H1 (cell line): ENCODE measurements around the gene C6orf62. TPM values are rescaled to one million over a fixed set of nuclear protein-coding genes. Genes with fewer than 3 reads are reported as not detected.

ENCODE experiments used
- CTCF ChIA-PET: fragments of 300-600 bp; sonication (Branson Sonifier 250); formaldehyde crosslinking; loops from one replicate; lab custom pipeline; 2021; ENCODE audit not compliant: partially characterized antibody; lab: Charles Lee
- POLR2A ChIA-PET: fragments of 300-600 bp; sonication (Branson Sonifier 250); formaldehyde crosslinking; loops from one replicate; lab custom pipeline; 2021; ENCODE audit warnings: inconsistent platforms; ENCODE audit not compliant: partially characterized antibody; lab: Charles Lee
- DNase-seq, 2 experiments: peaks; one replicate each; pipeline versions ENCODE4 v3.0.0 to v3.0.0-alpha.2; 2010 to 2022; ENCODE audit warnings: low spot score in 2 of 2, low read depth in 1 of 2, mixed read lengths in 1 of 2
- FAIRE-seq: peaks from 2 replicates; lab custom pipeline; 2011; peaks lifted over from hg19 to GRCh38; lab: Jason Lieb, UNC
- H2AFZ ChIP-seq: 2 replicates; pipeline ENCODE4 v1.8.1; 2012; ENCODE audit warnings: low read length, inconsistent platforms
- H2AK5ac ChIP-seq: 2 replicates; pipeline ENCODE4 v1.6.1; 2013; ENCODE audit warnings: low read depth, low read length
- H2BK120ac ChIP-seq: replicated peaks from 2 replicates; pipeline ENCODE3; 2013; ENCODE audit warnings: low read depth, low read length, inconsistent platforms
- H2BK12ac ChIP-seq: 2 replicates; pipeline ENCODE4 v1.6.1; 2013; ENCODE audit warnings: low read depth, low read length
- H2BK15ac ChIP-seq: 2 replicates; pipeline ENCODE4 v1.6.1; 2013; ENCODE audit warnings: low read length
- H2BK20ac ChIP-seq: 2 replicates; pipeline ENCODE4 v1.6.1; 2013; ENCODE audit warnings: low read length
- H2BK5ac ChIP-seq: 2 replicates; pipeline ENCODE4 v1.6.1; 2013; ENCODE audit warnings: low read depth, low read length
- H3K14ac ChIP-seq: 2 replicates; pipeline ENCODE4 v1.6.1; 2013; ENCODE audit warnings: inconsistent platforms; ENCODE audit not compliant: insufficient read length
- H3K18ac ChIP-seq: 2 replicates; pipeline ENCODE4 v1.6.1; 2013; ENCODE audit warnings: low read length; ENCODE audit errors: extremely low read depth
- H3K23ac ChIP-seq: 2 replicates; pipeline ENCODE4 v1.6.1; 2013; ENCODE audit warnings: inconsistent platforms; ENCODE audit not compliant: insufficient read length
- H3K23me2 ChIP-seq: 2 replicates; pipeline ENCODE4 v1.6.1; 2013; ENCODE audit warnings: low read depth, low read length
- H3K27ac ChIP-seq: 2 replicates; pipeline ENCODE4 v1.6.1; 2011; ENCODE audit warnings: low read depth, low read length, inconsistent platforms
- H3K27me3 ChIP-seq, 4 experiments: replicated peaks in 1 of 4; 1 replicate in 1 of 4; 2 replicates in 3 of 4; pipeline versions ENCODE4 v1.6.1 to v1.8.1; 2011 to 2013; ENCODE audit warnings: low read length in 3 of 4, mild to moderate bottlenecking in 3 of 4, inconsistent platforms in 2 of 4, mixed read lengths in 2 of 4, moderate library complexity in 1 of 4; ENCODE audit not compliant: control insufficient read depth in 3 of 4, insufficient read depth in 3 of 4; ENCODE audit errors: extremely low read depth in 1 of 4
- H3K36me3 ChIP-seq, 4 experiments: 2 replicates each; pipeline versions ENCODE4 v1.6.1 to v1.8.1; 2011 to 2013; ENCODE audit warnings: mild to moderate bottlenecking in 4 of 4, low read length in 3 of 4, moderate library complexity in 2 of 4, control low read depth in 1 of 4, inconsistent platforms in 1 of 4; ENCODE audit not compliant: insufficient read depth in 4 of 4, control insufficient read depth in 2 of 4
- H3K4ac ChIP-seq: replicated peaks from 2 replicates; pipeline ENCODE3; 2013; ENCODE audit warnings: low read length, low read depth, mixed read lengths, inconsistent platforms; ENCODE audit not compliant: insufficient read length
- H3K4me1 ChIP-seq, 4 experiments: replicated peaks in 1 of 4; 1 replicate in 1 of 4; 2 replicates in 3 of 4; pipeline versions ENCODE4 v1.6.1 to v1.8.1; 2011 to 2013; ENCODE audit warnings: low read length in 3 of 4, inconsistent platforms in 2 of 4, mixed read lengths in 1 of 4; ENCODE audit not compliant: insufficient read depth in 4 of 4, control insufficient read depth in 3 of 4
- H3K4me2 ChIP-seq, 2 experiments: 2 replicates each; pipeline versions ENCODE4 v1.6.1 to v1.8.1; 2011 to 2013; ENCODE audit warnings: low read depth in 2 of 2, low read length in 2 of 2, control low read depth in 1 of 2, inconsistent platforms in 1 of 2, mild to moderate bottlenecking in 1 of 2; ENCODE audit not compliant: insufficient read depth in 1 of 2
- H3K4me3 ChIP-seq, 4 experiments: fragments of 200-600, 300-600 bp in 1 of 4; sonication (generic), shearing (Covaris generic), sonication (Bioruptor Twin) in 1 of 4; 2 replicates each; pipeline versions ENCODE4 v1.5.1 to v1.8.1; 2011 to 2016; ENCODE audit warnings: low read length in 4 of 4, low read depth in 3 of 4, control low read depth in 2 of 4, inconsistent platforms in 2 of 4, mild to moderate bottlenecking in 2 of 4, mixed read lengths in 1 of 4, moderate library complexity in 1 of 4; ENCODE audit not compliant: insufficient read depth in 2 of 4; ENCODE audit errors: extremely low read depth in 1 of 4
- H3K56ac ChIP-seq: replicated peaks from 2 replicates; pipeline ENCODE3; 2013; ENCODE audit warnings: low read depth, mild to moderate bottlenecking, mixed read lengths, low read length, inconsistent platforms; ENCODE audit not compliant: insufficient read length
- H3K79me1 ChIP-seq: 2 replicates; pipeline ENCODE4 v1.6.1; 2013; ENCODE audit warnings: low read depth, low read length, control low read depth
- H3K79me2 ChIP-seq, 2 experiments: 2 replicates each; pipeline versions ENCODE4 v1.6.1 to v1.8.1; 2012 to 2013; ENCODE audit warnings: low read length in 2 of 2, mild to moderate bottlenecking in 2 of 2, inconsistent platforms in 1 of 2; ENCODE audit not compliant: insufficient read depth in 2 of 2, control insufficient read depth in 1 of 2
- H3K9ac ChIP-seq, 4 experiments: replicated peaks in 1 of 4; 1 replicate in 1 of 4; 2 replicates in 3 of 4; pipeline versions ENCODE4 v1.6.1 to v1.8.1; 2011 to 2013; ENCODE audit warnings: low read depth in 3 of 4, low read length in 3 of 4, control low read depth in 2 of 4, mild to moderate bottlenecking in 2 of 4, moderate library complexity in 2 of 4, inconsistent platforms in 1 of 4; ENCODE audit errors: extremely low read depth in 1 of 4
- H3K9me3 ChIP-seq, 2 experiments: 2 replicates each; pipeline versions ENCODE4 v1.6.1 to v1.8.1; 2012 to 2013; ENCODE audit warnings: mild to moderate bottlenecking in 2 of 2, moderate library complexity in 2 of 2, control low read depth in 1 of 2, inconsistent platforms in 1 of 2, low read depth in 1 of 2, low read length in 1 of 2, mixed read lengths in 1 of 2; ENCODE audit not compliant: insufficient read depth in 2 of 2
- H4K20me1 ChIP-seq, 2 experiments: replicated peaks in 1 of 2; 2 replicates each; pipeline versions ENCODE3 to v1.8.1; 2011 to 2013; ENCODE audit warnings: inconsistent platforms in 2 of 2, low read length in 2 of 2, mild to moderate bottlenecking in 1 of 2; ENCODE audit not compliant: insufficient read depth in 2 of 2, control insufficient read depth in 1 of 2
- H4K5ac ChIP-seq: 2 replicates; pipeline ENCODE4 v1.6.1; 2013; ENCODE audit warnings: low read length, low read depth, mixed read lengths, inconsistent platforms; ENCODE audit not compliant: insufficient read length
- H4K8ac ChIP-seq: 2 replicates; pipeline ENCODE4 v1.8.0; 2013; ENCODE audit warnings: mild to moderate bottlenecking, moderate library complexity, low read length, inconsistent platforms; ENCODE audit not compliant: insufficient read depth; ENCODE audit errors: extremely low read depth
- H4K91ac ChIP-seq: replicated peaks from 2 replicates; pipeline ENCODE3; 2013; ENCODE audit warnings: low read length, mixed read lengths, inconsistent platforms; ENCODE audit not compliant: insufficient read length
- ATF3 ChIP-seq: IDR thresholded peaks from 2 replicates; pipeline ENCODE4 v1.6.1; 2011; ENCODE audit warnings: low read depth, mild to moderate bottlenecking, low read length; ENCODE audit not compliant: insufficient read depth
- BACH1 ChIP-seq: IDR thresholded peaks from 2 replicates; pipeline ENCODE4 v1.6.1; 2012; ENCODE audit warnings: low read length, improper control_type of control experiment
- BRCA1 ChIP-seq: IDR thresholded peaks from 2 replicates; pipeline ENCODE4 v1.6.1; 2012; ENCODE audit warnings: low read depth, low read length, improper control_type of control experiment
- CBX8 ChIP-seq: fragments of 300-800, 300-1000 bp; sonication (generic); IDR thresholded peaks from 2 replicates; pipeline ENCODE4 v1.7.1; 2016; ENCODE audit warnings: low read depth, low read length, borderline replicate concordance
- PHF8 ChIP-seq: fragments of 200-600 bp; sonication (generic); conservative IDR thresholded peaks from 2 replicates; pipeline ENCODE4 v1.7.1; 2012; ENCODE audit warnings: low read depth, mild to moderate bottlenecking, inconsistent platforms, low read length, moderate library complexity
- RAD21 ChIP-seq, 2 experiments: IDR thresholded peaks in 1 of 2; conservative IDR thresholded peaks in 1 of 2; 2 replicates each; pipeline ENCODE4 v1.6.1; 2011; ENCODE audit warnings: low read depth in 2 of 2, low read length in 2 of 2, improper control_type of control experiment in 1 of 2, inconsistent platforms in 1 of 2, mild to moderate bottlenecking in 1 of 2, moderate library complexity in 1 of 2
- RXRA ChIP-seq: IDR thresholded peaks from 2 replicates; pipeline ENCODE4 v1.6.1; 2011; ENCODE audit warnings: low read depth, mild to moderate bottlenecking, low read length, moderate library complexity; ENCODE audit not compliant: insufficient read depth
- SAP30 ChIP-seq: fragments of 300-600 bp; sonication (generic); IDR thresholded peaks from 2 replicates; pipeline ENCODE4 v1.7.1; 2012; ENCODE audit warnings: low read length, moderate library complexity, mild to moderate bottlenecking, inconsistent platforms; ENCODE audit not compliant: insufficient read depth, insufficient replicate concordance
- TBP ChIP-seq: IDR thresholded peaks from 2 replicates; pipeline ENCODE4 v1.6.1; 2011; ENCODE audit warnings: low read depth, low read length, improper control_type of control experiment
- whole genome bisulfite sequencing, 2 experiments: shearing (Covaris generic) in 1 of 2; methylation state at CpG; one replicate each; pipeline versions ENCODE4 v1.1.6 to v1.1.7; 2013 to 2015; ENCODE audit warnings: low lambda C conversion rate in 2 of 2, mixed read lengths in 2 of 2, inconsistent platforms in 1 of 2, low coverage in 1 of 2, missing lambda C conversion rate in 1 of 2; ENCODE audit not compliant: insufficient replicate concordance in 2 of 2, insufficient coverage in 1 of 2, insufficient read length in 1 of 2; ENCODE audit errors: extremely low coverage in 1 of 2, missing lambda C conversion rate in 1 of 2; 5-methylcytosine and 5-hydroxymethylcytosine counted together
- polyA plus RNA-seq, 7 experiments: library from polyadenylated mRNA; depleted of rRNA in 3 of 7; stranded (reverse) in 5 of 7; unstranded in 2 of 7; fragments of >200 nt in 5 of 7; fragments of 200-250 nt in 2 of 7; gene quantifications; 1 replicate in 5 of 7; 2 replicates in 1 of 7; 4 replicates in 1 of 7; pipeline versions ENCODE4 v1.2.1 to v1.2.3, GENCODE V29; 2011 to 2013; ENCODE audit warnings: missing spikeins in 2 of 7, mixed read lengths in 2 of 7
- total RNA-seq: library from RNA; stranded (reverse); fragmentation: NEBNext Ultra II Directional; extraction: Animal tissue kit (Norgen Biotek cat#: 25700); gene quantifications from 2 replicates; pipeline ENCODE4 v1.2.1, GENCODE V29; 2021

The C6orf62 gene
- total and polyA plus RNA-seq, 2 of the 8 experiments (the other 6 are each of a cell fraction or from before 2014, with no cell fraction given) = 25.6 to 101 TPM

- Histone ChIP-seq H3K4me1 (no peaks in the 10 kb centered on the region), H3K18ac (no peak overlapping the region), H3K4me3 (no peak overlapping the region), H4K8ac (no peak overlapping the region), H2BK120ac (no peak overlapping the region), H3K4me2 (no peak overlapping the region), H3K27me3 (no peaks in the 10 kb centered on the region), H4K20me1 (no peaks in the 10 kb centered on the region), H3K79me2 (no peaks in the 10 kb centered on the region), H2BK12ac (no peak overlapping the region), H3K27ac (no peak overlapping the region), H2BK15ac (no peak overlapping the region), H4K91ac (no peak overlapping the region), H4K5ac (no peak overlapping the region), H2BK5ac (no peak overlapping the region), H3K9ac (no peak overlapping the region), H3K9me3 (no peaks in the 10 kb centered on the region), H2AFZ (peak overlapping the region; percentile 62; the same call in 1 of the 2 replicates), H3K79me1 (no peaks in the 10 kb centered on the region), H3K36me3 (no peaks in the 10 kb centered on the region), H3K4ac (no peak overlapping the region), H2AK5ac (no peak overlapping the region), H3K56ac (no peak overlapping the region), H3K23ac (no peak overlapping the region), H3K23me2 (no peaks in the 10 kb centered on the region), H3K14ac (no peak overlapping the region), H2BK20ac (no peak overlapping the region)
- DNase-seq = no peak
- FAIRE-seq = no peak
- TF ChIP-seq RAD21 (IDR thresholded peaks at IDR 0.05 in 1 of 2, conservative IDR thresholded peaks at IDR 0.05 in 1 of 2; ENCODE audit: low read depth in 2 of 2, low read length in 2 of 2) (no peak), BACH1 (no peak), RXRA (no peak), TBP (no peak), PHF8 (no peak), BRCA1 (no peak), CBX8 (no peak), ATF3 (no peak), SAP30 (no peak)
- POLR2A ChIA-PET = interaction anchor here (0.9 to 2.4 kb wide), 5 partner anchors 10 to 37 kb away, joined by 3 to 6 read pairs (median 3); no protein-coding TSS in a partner anchor
- CTCF ChIA-PET = interaction anchor here (0.9 to 1.6 kb wide), 4 partner anchors 10 to 20 kb away, joined by 3 read pairs; no protein-coding TSS in a partner anchor
- 86% methylated on average over 3 of the region's 3 CpGs; no CpG with 5 or more reads in 1 of the 2 experiments for WGBS, 2 experiments
Measured at GRCh38 chr6:24738741-24739140, 19.8 kb upstream of the C6orf62 start.
